HG03378 (cell line): ENCODE results near the gene EXTL2.
"Not testable (repeated sequence)": the region's sequence is repeated elsewhere in the genome, so short reads cannot be mapped to it uniquely, and the experiment has no call there.

Experiments
- ATAC-seq: cut with Tn5 transposase; IDR thresholded peaks from one replicate; pipeline ENCODE4 v1.9.1; 2021; ENCODE audit warnings: mild to moderate bottlenecking, moderate library complexity; ENCODE audit not compliant: unreplicated experiment

EXTL2 gene

GRCh38 chr1:100903777-100904176 lies 9.1 kb upstream of the EXTL2 start:
- ATAC-seq = no peak

- ATAC-seq = no peak
These were observed 7.7 kb upstream of the EXTL2 start for GRCh38 chr1:100902365-100902764.

- ATAC-seq = peak; percentile 44
These were observed 1.9 kb upstream of the EXTL2 start for GRCh38 chr1:100896481-100896982.

- peak; percentile 68 for ATAC-seq
These were observed 1.2 kb upstream of the EXTL2 start, which contains the start of gene SLC30A7 for GRCh38 chr1:100895540-100896480. Gene SLC30A7 (plus strand): TSS chr1:100896090. CDS start chr1:100896263, 173 bp downstream.

GRCh38 chr1:100893718-100894117 lies 924 bp downstream of the EXTL2 start:
- no peak for ATAC-seq

GRCh38 chr1:100892554-100892953 lies 2.1 kb downstream of the EXTL2 start:
- no peak for ATAC-seq

DNA sequence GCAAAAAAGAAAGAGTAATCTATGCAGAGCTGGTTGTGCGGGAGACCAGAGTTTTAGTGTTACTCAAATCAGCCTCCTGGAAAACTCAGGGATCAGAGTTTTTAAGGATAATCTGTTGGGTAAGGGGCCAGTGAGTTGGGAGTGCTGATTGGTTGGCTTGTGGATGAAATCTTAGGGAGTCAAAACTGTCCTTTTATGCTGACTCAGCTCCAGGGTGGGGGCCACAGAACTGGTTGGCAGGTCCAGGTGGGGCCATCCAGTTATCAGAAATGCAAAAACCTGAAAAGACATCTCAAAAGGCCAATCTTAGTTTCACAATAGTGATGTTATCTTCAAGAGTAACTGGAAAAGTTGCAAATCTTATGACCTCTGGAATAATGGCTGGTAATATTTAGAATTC lies 3.3 kb downstream of the EXTL2 start:
- no peak for ATAC-seq

- ATAC-seq = not testable (repeated sequence)
These were observed 4.7 kb downstream of the EXTL2 start for GRCh38 chr1:100889869-100890482.

DNA sequence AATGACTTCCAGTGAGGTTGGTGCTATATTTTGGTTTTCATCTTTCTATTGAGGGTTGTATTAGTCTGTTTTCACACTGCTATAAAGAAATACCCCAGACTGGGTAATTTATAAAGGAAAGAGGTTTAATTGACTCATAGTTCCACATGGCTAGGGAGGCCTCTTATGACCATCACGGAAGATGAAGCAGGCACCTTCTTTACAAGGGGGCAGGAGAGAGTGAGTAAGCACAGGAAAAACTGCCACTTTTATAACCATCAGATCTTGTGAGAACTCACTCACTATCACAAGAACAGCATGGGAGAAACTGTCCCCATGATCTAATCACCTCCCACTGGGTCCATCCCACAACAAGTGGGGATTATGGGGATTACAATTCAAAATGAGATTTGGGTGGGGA lies 5.6 kb downstream of the EXTL2 start:
- ATAC-seq = not testable (repeated sequence)

DNA sequence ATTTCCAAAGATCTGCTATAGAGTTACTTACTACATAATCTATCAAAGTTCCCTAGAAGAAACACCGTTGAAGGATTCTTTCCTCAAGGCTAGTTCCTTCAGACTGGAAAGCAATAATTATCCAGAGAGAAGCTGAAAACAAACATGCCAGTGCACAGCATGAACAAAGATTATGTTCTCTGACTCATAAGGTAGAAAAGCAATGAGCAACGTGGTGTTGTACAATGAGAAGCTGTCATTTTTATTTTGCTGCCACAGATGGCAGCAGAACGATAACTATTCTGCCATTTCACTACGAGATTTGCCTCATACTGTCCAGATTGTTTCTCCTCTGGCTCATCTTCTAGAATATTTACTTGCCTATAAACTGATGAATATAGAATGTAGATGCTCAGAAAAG lies 10.7 kb downstream of the EXTL2 start:
- ATAC-seq = no peak

DNA sequence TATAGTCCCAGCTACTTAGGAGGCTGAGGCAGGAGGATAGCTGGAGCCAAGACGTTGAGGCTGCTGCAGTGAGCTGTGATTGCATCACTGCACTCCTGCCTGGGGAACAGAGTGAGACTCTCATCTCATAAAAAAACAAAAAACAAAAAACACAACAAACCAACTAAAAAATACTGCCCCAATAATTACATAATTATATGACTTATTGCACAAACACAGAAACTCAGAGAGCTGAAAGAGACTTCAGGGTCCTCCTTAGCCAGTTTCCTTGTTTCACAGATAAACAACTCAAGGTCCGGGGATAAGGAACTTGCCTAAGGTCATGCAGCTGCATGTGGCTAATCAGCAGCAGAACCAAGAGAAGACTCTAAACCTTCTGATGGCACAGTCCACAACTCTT lies 11.9 kb downstream of the EXTL2 start:
- ATAC-seq = no peak

- no peak for ATAC-seq
These were observed 13.0 kb downstream of the EXTL2 start for GRCh38 chr1:100881687-100882086.

DNA sequence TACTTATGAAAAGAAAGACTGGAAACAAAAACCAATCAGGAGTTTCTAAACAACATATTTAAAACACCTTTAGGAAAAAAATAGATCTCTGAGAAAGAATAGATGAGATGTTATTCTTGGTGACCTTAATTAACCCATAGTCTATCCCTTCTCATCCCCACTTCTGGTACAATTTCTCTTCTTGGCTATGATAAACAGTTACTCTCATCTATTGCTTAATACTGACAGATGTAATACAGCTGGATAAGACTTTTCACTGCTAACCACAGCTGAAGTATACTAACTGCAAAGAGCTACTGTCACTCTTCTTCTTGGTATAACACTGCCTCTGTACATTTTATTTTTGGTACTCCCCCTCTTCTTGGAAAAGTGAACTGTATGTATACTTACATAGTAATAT lies 15.2 kb downstream of the EXTL2 start:
- ATAC-seq = no peak

GRCh38 chr1:100876291-100876690 lies 18.4 kb downstream of the EXTL2 start:
- no peak for ATAC-seq

DNA sequence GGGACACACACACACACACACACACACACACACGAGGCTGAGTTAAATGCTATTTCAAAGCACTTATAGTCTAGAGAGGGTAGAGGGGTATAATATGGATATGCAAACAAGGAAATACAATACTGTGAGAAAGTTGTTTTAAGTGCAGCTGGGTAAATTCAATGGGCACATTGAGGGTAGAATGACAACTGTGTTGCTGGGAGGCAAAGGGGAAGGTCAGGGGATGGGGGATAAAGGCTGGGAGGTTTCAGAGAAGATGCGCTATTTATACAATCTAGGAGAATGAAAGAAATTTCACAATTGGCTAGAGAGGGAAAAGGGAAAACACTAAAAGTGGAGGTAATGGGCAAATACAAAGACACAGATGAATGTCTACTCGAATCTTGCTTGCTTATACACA lies 19.4 kb downstream of the EXTL2 start:
- no peak for ATAC-seq

- ATAC-seq = no peak
These were observed 20.2 kb downstream of the EXTL2 start for GRCh38 chr1:100874433-100874832.

DNA sequence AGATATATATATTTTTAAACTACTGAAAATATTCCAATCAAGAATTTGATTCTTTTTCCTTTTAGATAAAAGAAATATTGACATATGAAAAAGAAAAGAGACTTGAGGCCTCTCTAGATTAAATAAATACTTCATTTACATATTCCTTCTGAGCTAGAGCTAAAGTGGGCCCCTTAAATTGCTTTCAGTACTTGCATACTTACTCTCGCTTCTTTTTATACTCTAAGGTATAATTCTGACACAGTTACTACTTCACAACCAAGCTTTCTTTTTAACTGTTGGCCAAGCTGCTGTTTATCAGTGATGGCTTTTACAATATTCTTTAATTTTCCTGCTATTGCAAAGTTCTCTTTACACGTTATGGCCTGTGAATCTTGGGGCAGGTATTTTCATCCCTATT lies 24.6 kb downstream of the EXTL2 start:
- ATAC-seq = no peak

DNA sequence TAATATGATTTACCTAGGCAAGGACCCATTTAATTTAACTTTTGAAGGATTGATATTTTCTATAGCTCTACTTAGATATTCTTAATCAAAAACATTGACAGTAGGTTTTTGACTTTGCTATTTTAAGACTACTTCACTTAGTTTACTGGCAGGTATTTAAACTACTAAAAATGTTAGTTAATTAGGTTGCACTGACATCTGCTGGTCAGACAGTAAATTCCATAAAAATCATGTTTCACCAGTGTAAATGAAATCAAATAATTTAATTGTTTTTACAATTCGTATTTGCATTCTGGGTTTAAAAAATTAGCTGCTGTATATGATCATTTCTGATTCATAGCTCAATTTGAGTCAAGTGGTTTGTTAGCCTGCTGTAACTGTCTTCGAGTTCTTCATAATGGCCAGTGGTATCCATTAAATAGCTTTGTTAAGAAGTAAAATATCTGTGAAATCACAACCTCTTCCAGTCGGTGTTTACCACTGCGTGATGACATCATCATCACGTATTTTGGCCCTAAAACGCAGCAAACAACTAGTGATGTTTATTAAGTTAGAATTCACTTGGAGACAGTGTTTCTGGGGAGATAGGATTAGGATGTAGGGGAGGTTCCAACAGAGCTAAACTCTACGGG lies 26.2 kb downstream of the EXTL2 start:
- ATAC-seq = no peak

DNA sequence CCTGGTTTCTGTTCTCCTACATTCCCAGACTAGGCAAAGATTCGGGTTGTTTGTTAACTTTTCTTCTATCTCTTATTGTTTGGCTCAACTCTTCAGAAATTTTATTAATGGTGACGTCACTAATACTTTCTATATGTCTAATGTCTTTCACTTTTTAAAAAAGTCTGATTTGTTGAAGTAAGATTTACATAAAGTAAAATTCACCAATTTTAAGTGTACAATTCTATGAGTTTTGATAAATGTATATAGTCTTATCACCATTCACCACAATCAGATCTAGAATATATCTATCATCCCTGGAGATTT lies 27.8 kb downstream of the EXTL2 start:
- ATAC-seq = no peak

DNA sequence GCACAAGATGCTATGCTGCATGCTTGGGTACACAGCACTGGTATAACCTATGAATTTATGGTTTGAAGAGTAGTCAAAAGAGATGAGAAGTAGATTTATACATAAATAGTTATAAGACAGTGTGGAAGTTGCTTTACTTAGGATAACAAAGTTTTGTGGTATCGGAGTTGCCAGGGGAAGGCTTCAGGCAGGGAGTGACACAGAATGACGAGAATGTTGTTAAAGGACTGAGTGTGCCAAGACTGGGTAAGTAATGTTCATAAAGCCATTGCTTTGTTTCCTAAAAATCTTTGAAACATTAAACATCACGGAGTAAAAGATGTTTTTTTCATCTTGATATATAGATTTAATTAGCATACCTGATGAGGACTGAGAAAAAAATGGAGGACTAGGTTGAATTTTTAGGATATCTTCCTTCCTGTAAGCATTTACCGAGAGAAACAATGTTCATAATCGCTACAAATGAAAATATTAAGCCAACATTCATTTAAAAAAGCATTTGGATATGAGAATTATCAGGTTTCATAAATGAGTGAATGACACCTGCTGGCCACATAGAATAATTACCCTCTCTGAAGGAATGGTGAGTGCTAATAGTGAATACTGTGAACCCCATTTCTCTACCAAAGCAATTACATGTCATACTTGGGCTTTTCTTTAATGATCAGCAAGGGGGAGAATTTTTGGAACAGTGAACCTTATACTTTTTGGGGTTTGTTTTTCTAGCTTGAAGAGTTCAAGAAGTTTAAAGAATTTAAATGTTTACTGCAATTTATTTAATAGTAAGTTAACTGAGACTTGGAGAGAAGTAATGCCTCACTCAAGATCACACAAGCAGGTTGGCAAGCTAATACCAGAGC lies 28.4 kb downstream of the EXTL2 start:
- peak; percentile 63 for ATAC-seq

- no peak for ATAC-seq
These were observed 32.1 kb downstream of the EXTL2 start for GRCh38 chr1:100862591-100862990.
